ENCODE results near the gene WDR93.

- TF ChIP-seq CTCF (IDR thresholded peaks at IDR 0.05): no peak
- TF ChIP-seq POLR2A (IDR thresholded peaks at IDR 0.05): no peak
Measured at GRCh38 chr15:89673165-89673512, 17.5 kb upstream of the WDR93 start.
